Hepatocyte (in vitro differentiated cells): ENCODE results near the gene DNAH6. TPM values are rescaled to one million over a fixed set of nuclear protein-coding genes. Genes with fewer than 3 reads are reported as not detected.

Source experiments
- DNase-seq: peaks from one replicate; pipeline ENCODE4 v3.0.0-alpha.2; 2016; ENCODE audit warnings: low spot score
- H2AFZ ChIP-seq: fragments of 200-600 bp; sonication (generic); 2 replicates; pipeline ENCODE4 v1.6.0; 2016; ENCODE audit warnings: antibody characterized with exemption, mild to moderate bottlenecking
- H3K27ac ChIP-seq: fragments of 200-600 bp; sonication (generic); 2 replicates; pipeline ENCODE4 v1.5.1; 2016; ENCODE audit warnings: mild to moderate bottlenecking
- H3K27me3 ChIP-seq: fragments of 200-600 bp; sonication (generic); 2 replicates; pipeline ENCODE4 v1.6.1; 2016
- H3K36me3 ChIP-seq: fragments of 200-600 bp; sonication (generic); replicated peaks from 2 replicates; pipeline ENCODE4 v1.5.1; 2016; ENCODE audit warnings: low read depth; ENCODE audit not compliant: insufficient read depth
- H3K4me1 ChIP-seq: fragments of 200-600 bp; sonication (generic); 2 replicates; pipeline ENCODE4 v1.5.1; 2016; ENCODE audit warnings: mild to moderate bottlenecking, moderate library complexity; ENCODE audit not compliant: insufficient read depth
- H3K4me2 ChIP-seq: fragments of 200-600 bp; sonication (generic); 2 replicates; pipeline ENCODE4 v1.6.0; 2016
- H3K4me3 ChIP-seq: fragments of 200-600 bp; sonication (generic); 2 replicates; pipeline ENCODE4 v1.5.1; 2016; ENCODE audit warnings: mild to moderate bottlenecking
- H3K79me2 ChIP-seq: fragments of 200-600 bp; sonication (generic); 2 replicates; pipeline ENCODE4 v1.6.0; 2017; ENCODE audit warnings: mild to moderate bottlenecking
- H3K9me2 ChIP-seq: fragments of 200-600 bp; sonication (generic); replicated peaks from 2 replicates; pipeline ENCODE4 v1.6.0; 2017; ENCODE audit warnings: mild to moderate bottlenecking; ENCODE audit not compliant: insufficient read depth
- H3K9me3 ChIP-seq: fragments of 200-600 bp; sonication (generic); 2 replicates; pipeline ENCODE4 v1.5.1; 2016; ENCODE audit warnings: low read depth, mild to moderate bottlenecking
- H4K20me1 ChIP-seq: fragments of 200-600 bp; sonication (generic); 2 replicates; pipeline ENCODE4 v1.6.0; 2016; ENCODE audit warnings: mild to moderate bottlenecking; ENCODE audit not compliant: insufficient read depth, poor library complexity, severe bottlenecking
- EZH2 ChIP-seq: fragments of 200-600 bp; sonication (generic); IDR thresholded peaks from 2 replicates; pipeline ENCODE4 v1.6.1; 2016; ENCODE audit warnings: antibody characterized with exemption, mild to moderate bottlenecking, borderline replicate concordance
- EZH2phosphoT487 ChIP-seq: fragments of 200-600 bp; sonication (generic); IDR thresholded peaks from one replicate; pipeline ENCODE4 v1.6.1; 2018; ENCODE audit warnings: antibody characterized with exemption, mild to moderate bottlenecking, low read depth, moderate library complexity; ENCODE audit not compliant: unreplicated experiment, severe bottlenecking
- WGBS: methylation state at CpG from one replicate; pipeline ENCODE4 v1.1.6; 2016; ENCODE audit warnings: low lambda C conversion rate; ENCODE audit errors: missing lambda C conversion rate; 5-methylcytosine and 5-hydroxymethylcytosine counted together
- polyA plus RNA-seq: library from polyadenylated mRNA; unstranded; fragments of >200 nt; fragmentation: Nextera tagmentation; extraction: Ambion mirVana; gene quantifications from 2 replicates; pipeline ENCODE4 v1.2.1, GENCODE V29; 2016
- total RNA-seq: library from RNA; depleted of rRNA; stranded (reverse); fragments of >200 nt; gene quantifications from 2 replicates; pipeline ENCODE4 v1.2.3, GENCODE V29; 2014
- TF ChIP-seq, protein P1 (sequence below): fragments of 200-600 bp; sonication (generic); IDR thresholded peaks from 2 replicates; pipeline ENCODE4 v1.5.1; 2016; ENCODE audit warnings: antibody characterized with exemption, mild to moderate bottlenecking; ENCODE audit not compliant: poor library complexity

Gene DNAH6
- total and polyA plus RNA-seq, 2 experiments from 2014 or later: 1.0 to 1.2 TPM

DNA sequence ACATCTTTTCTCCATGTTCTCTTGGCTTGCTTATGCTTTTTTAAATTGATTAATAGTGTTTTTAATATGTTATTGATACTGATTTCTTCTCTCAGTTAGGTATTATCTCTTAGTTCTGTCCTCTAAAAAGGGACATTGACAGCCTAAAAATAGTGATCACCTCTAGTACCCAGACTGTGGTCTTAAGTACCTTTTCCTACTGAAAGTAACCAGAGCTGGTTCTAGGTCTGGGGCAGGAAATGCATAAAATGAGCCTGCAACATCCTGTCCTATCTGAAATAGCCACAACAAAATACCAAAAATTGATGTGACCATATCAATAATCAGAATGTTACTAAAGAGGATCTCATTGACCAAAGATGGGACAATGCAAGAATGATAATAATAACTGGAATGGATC, 113.3 kb downstream of the DNAH6 start:
- no peaks in the 10 kb centered on the region for H4K20me1 ChIP-seq
- H3K36me3 ChIP-seq: no peaks in the 10 kb centered on the region
- H3K27me3 ChIP-seq: no peaks in the 10 kb centered on the region
- no peak overlapping the region for H3K27ac ChIP-seq
- H3K9me3 ChIP-seq: no peaks in the 10 kb centered on the region
- H3K4me1 ChIP-seq: no peaks in the 10 kb centered on the region
- H3K4me3 ChIP-seq: no peak overlapping the region
- no peak overlapping the region for H3K4me2 ChIP-seq
- H3K79me2 ChIP-seq: no peaks in the 10 kb centered on the region
- no peak overlapping the region for H2AFZ ChIP-seq
- DNase-seq: no peak
- no peaks in the 10 kb centered on the region for H3K9me2 ChIP-seq
- TF ChIP-seq EZH2phosphoT487: no peak
- TF ChIP-seq, protein P1, sequence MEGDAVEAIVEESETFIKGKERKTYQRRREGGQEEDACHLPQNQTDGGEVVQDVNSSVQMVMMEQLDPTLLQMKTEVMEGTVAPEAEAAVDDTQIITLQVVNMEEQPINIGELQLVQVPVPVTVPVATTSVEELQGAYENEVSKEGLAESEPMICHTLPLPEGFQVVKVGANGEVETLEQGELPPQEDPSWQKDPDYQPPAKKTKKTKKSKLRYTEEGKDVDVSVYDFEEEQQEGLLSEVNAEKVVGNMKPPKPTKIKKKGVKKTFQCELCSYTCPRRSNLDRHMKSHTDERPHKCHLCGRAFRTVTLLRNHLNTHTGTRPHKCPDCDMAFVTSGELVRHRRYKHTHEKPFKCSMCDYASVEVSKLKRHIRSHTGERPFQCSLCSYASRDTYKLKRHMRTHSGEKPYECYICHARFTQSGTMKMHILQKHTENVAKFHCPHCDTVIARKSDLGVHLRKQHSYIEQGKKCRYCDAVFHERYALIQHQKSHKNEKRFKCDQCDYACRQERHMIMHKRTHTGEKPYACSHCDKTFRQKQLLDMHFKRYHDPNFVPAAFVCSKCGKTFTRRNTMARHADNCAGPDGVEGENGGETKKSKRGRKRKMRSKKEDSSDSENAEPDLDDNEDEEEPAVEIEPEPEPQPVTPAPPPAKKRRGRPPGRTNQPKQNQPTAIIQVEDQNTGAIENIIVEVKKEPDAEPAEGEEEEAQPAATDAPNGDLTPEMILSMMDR: no peak
- no peak for TF ChIP-seq EZH2

DNA sequence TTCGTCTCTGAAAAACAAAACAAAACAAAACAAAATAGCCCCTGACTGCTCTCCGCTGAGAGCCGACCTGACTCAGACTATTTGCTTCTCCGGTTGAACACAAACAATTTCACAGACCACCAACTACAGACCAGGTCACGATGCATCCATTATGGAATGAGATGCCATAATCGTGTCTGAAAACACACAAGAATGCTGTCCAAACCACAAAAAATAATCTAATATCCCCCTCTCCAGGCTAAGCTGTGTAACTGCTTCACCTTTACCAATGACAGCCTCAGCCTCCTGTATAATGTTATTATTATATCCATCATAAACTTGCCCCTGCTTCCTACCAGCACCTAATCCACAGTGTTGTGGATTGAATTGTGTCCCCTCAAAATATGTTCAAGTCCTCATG, 114.7 kb downstream of the DNAH6 start:
- no peak overlapping the region for H3K27ac ChIP-seq
- H3K4me1 ChIP-seq: no peaks in the 10 kb centered on the region
- no peaks in the 10 kb centered on the region for H3K79me2 ChIP-seq
- H3K36me3 ChIP-seq: no peaks in the 10 kb centered on the region
- peak overlapping the region; percentile 33 for H3K4me2 ChIP-seq
- TF ChIP-seq EZH2phosphoT487: no peak
- TF ChIP-seq, protein P1: peak; percentile 70
- no peaks in the 10 kb centered on the region for H3K9me2 ChIP-seq
- DNase-seq: peak; percentile 50
- 41% methylated on average over 6 of the region's 6 CpGs for WGBS
- H3K9me3 ChIP-seq: no peaks in the 10 kb centered on the region
- H3K4me3 ChIP-seq: no peak overlapping the region
- no peaks in the 10 kb centered on the region for H4K20me1 ChIP-seq
- H2AFZ ChIP-seq: no peak overlapping the region
- no peaks in the 10 kb centered on the region for H3K27me3 ChIP-seq

DNA sequence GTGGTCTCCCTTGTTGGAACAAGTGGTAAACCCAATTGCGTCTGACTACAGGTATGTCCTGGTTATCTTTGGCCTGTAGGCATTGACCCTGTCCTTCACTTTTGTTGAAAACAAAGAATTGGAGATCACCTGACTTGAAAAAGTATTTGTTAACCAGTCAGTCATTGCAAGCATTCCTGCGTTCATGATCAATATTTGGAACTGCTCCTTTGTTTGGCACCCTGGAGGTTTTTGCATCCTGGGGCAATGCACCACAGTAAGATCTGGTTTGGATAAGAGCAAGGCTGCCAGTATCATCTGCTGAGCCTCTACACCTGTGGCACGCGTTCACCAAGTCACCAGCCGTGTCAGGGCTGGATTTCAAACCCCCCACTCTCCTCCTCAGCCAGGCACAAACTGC, 115.7 kb downstream of the DNAH6 start:
- no peaks in the 10 kb centered on the region for H4K20me1 ChIP-seq
- no peak overlapping the region for H3K4me3 ChIP-seq
- H3K27ac ChIP-seq: no peak overlapping the region
- H3K4me2 ChIP-seq: no peak overlapping the region
- H3K27me3 ChIP-seq: no peaks in the 10 kb centered on the region
- no peaks in the 10 kb centered on the region for H3K36me3 ChIP-seq
- H2AFZ ChIP-seq: no peak overlapping the region
- H3K9me3 ChIP-seq: no peaks in the 10 kb centered on the region
- 76% methylated on average over 5 of the region's 5 CpGs for WGBS
- H3K79me2 ChIP-seq: no peaks in the 10 kb centered on the region
- H3K9me2 ChIP-seq: no peaks in the 10 kb centered on the region
- DNase-seq: no peak
- H3K4me1 ChIP-seq: no peaks in the 10 kb centered on the region
- no peak for TF ChIP-seq EZH2
- TF ChIP-seq, protein P1: no peak
- TF ChIP-seq EZH2phosphoT487: no peak
